Measurements from ENCODE around the gene ITPK1. TPM values are rescaled to one million over a fixed set of nuclear protein-coding genes. Genes with fewer than 3 reads are reported as not detected.

ITPK1 gene
- total RNA-seq, 1 experiment from 2014 or later, result 38.5 TPM

DNA sequence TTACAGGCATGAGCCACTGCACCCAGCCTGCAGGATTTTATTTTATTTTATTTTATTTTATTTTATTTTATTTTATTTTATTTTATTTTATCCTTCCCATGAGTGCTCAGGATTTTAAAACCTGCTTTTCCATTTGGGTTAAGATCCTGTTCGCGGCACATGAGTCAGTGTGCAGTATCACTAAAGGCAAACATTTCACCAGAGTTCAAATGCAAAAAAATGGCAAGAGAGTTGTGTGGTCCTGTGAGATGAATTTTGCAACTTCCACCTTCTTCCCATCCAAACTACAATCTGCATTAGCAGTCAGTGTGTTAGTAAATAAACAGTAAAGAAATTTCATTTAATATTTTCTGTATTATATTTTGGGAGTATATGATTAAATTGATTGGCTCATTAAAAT lies 39.9 kb upstream of the ITPK1 start:
- no TSS peak for BruUV-seq (replicated peaks)

DNA sequence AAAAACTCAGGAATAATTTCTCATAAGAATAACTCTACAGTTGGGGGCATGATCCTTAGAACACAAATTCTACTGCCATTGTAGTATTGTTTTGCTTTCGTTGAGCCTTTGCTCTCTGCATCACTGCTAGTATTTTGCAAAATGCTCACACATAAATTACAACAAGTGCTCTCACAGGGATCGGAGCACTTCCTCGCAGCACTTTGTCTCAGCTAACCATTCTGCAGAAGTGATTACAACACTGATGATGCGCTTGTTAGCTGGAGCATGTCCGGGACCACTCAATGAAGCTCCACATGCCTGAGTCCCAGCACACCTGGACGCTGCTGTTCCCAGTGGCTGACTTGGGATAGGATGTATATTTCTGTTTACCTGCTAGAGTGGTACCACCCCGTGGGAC lies 37.4 kb upstream of the ITPK1 start:
- Histone ChIP-seq H3K27ac (ENCODE audit: low read depth, low read length, poor library complexity, severe bottlenecking) (no peak overlapping the region), H3K27me3 (replicated peaks; ENCODE audit: insufficient read depth, low read depth, low read length, poor library complexity) (no peaks in the 10 kb centered on the region), H3K36me3 (ENCODE audit: insufficient read depth, low read length, poor library complexity, severe bottlenecking) (no peaks in the 10 kb centered on the region), H3K4me1 (ENCODE audit: insufficient read depth, low read length, poor library complexity, severe bottlenecking) (no peaks in the 10 kb centered on the region), H3K9me3 (ENCODE audit: low read depth, low read length, poor library complexity, severe bottlenecking) (no peaks in the 10 kb centered on the region), H3K4me3 (ENCODE audit: low read depth, low read length, poor library complexity, severe bottlenecking) (no peak overlapping the region)
- intact Hi-C loops (cut with micrococcal nuclease; ENCODE audit: unreplicated experiment), result no loop called here
- ChIA-PET POLR2A (ENCODE audit: low non-redundant PET) (no interaction called here), CTCF (no interaction called here)
- no TSS peak for BruUV-seq (replicated peaks)
- TF ChIP-seq EZH2 (IDR thresholded peaks at IDR 0.05; ENCODE audit: borderline replicate concordance, low read depth, low read length, poor library complexity, severe bottlenecking), result no peak
- TF ChIP-seq, protein P1, sequence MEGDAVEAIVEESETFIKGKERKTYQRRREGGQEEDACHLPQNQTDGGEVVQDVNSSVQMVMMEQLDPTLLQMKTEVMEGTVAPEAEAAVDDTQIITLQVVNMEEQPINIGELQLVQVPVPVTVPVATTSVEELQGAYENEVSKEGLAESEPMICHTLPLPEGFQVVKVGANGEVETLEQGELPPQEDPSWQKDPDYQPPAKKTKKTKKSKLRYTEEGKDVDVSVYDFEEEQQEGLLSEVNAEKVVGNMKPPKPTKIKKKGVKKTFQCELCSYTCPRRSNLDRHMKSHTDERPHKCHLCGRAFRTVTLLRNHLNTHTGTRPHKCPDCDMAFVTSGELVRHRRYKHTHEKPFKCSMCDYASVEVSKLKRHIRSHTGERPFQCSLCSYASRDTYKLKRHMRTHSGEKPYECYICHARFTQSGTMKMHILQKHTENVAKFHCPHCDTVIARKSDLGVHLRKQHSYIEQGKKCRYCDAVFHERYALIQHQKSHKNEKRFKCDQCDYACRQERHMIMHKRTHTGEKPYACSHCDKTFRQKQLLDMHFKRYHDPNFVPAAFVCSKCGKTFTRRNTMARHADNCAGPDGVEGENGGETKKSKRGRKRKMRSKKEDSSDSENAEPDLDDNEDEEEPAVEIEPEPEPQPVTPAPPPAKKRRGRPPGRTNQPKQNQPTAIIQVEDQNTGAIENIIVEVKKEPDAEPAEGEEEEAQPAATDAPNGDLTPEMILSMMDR (conservative IDR thresholded peaks at IDR 0.05; ENCODE audit: low read depth, low read length), result no peak
- no peak for DNase-seq (ENCODE audit: low spot score)

More for the DNA sequence above, 39.9 kb upstream of the ITPK1 start:
- Histone ChIP-seq H3K4me3 (ENCODE audit: low read depth, low read length, poor library complexity, severe bottlenecking) (no peak overlapping the region), H3K9me3 (ENCODE audit: low read depth, low read length, poor library complexity, severe bottlenecking) (no peaks in the 10 kb centered on the region), H3K27ac (ENCODE audit: low read depth, low read length, poor library complexity, severe bottlenecking) (no peak overlapping the region), H3K4me1 (ENCODE audit: insufficient read depth, low read length, poor library complexity, severe bottlenecking) (no peaks in the 10 kb centered on the region), H3K27me3 (replicated peaks; ENCODE audit: insufficient read depth, low read depth, low read length, poor library complexity) (no peaks in the 10 kb centered on the region), H3K36me3 (ENCODE audit: insufficient read depth, low read length, poor library complexity, severe bottlenecking) (no peaks in the 10 kb centered on the region)
- intact Hi-C loops (cut with micrococcal nuclease; ENCODE audit: unreplicated experiment), result no loop called here
- ChIA-PET CTCF (no interaction called here), POLR2A (ENCODE audit: low non-redundant PET) (no interaction called here)
- TF ChIP-seq, protein P1 (conservative IDR thresholded peaks at IDR 0.05; ENCODE audit: low read depth, low read length), result no peak
- TF ChIP-seq EZH2 (IDR thresholded peaks at IDR 0.05; ENCODE audit: borderline replicate concordance, low read depth, low read length, poor library complexity, severe bottlenecking), result no peak
- no peak for DNase-seq (ENCODE audit: low spot score)

DNA sequence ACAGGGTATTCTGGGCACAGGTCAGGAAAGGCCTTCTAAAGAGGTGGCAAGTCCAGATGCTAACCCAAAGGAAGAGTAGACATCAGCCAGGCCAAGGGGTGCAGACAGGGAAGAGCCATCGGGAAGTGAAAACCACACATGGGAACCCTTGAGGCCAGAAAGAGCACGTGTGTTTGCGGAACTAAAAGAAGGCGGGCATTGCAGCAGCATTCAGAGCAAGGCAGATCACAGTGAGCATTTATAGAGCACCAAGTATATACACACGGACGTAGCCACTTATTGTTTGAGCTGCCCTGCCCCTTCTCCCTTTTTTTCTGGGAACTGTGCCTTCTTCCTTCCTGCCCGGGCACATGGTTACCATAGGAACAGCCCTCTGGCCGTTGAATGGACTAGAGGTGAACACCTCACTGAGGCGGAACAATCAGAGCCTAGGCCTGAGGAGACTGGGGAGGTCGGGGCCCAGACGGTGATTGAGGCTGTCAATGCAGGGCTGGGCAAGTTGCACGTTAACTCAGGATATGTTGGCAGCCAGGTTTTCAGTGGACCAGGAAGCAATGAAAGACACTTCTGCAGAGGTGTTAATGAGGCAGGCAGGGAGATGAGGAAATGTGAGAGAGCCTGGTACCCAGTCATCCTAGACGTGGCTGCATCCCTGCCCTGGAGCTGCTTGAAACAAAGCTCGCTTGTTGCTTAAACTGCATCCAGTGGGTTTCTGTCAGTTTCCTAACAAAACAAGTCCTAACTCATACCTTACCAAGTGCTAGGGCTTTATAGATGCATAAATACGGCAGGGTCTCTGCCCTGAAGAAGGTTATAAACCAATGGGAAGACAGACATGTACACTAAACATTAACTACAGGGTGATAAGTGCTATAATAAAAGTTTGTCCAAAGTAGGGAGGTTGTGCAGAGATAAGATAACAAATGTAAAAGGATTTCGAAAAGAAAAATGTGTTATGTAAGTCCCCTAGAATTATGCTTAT lies 34.8 kb upstream of the ITPK1 start:
- intact Hi-C loops (cut with micrococcal nuclease; ENCODE audit: unreplicated experiment), result no loop called here
- DNase-seq (ENCODE audit: low spot score), result no peak
- H3K27me3 ChIP-seq (replicated peaks; ENCODE audit: insufficient read depth, low read depth, low read length, poor library complexity), result no peaks in the 10 kb centered on the region
- no peaks in the 10 kb centered on the region for H3K4me1 ChIP-seq (ENCODE audit: insufficient read depth, low read length, poor library complexity, severe bottlenecking)
- no peak overlapping the region for H3K27ac ChIP-seq (ENCODE audit: low read depth, low read length, poor library complexity, severe bottlenecking)
- no TSS peak for BruUV-seq (replicated peaks)
- POLR2A ChIA-PET (ENCODE audit: low non-redundant PET), result no interaction called here
- CTCF ChIA-PET, result no interaction called here
- TF ChIP-seq, protein P1 (conservative IDR thresholded peaks at IDR 0.05; ENCODE audit: low read depth, low read length), result no peak
- TF ChIP-seq EZH2 (IDR thresholded peaks at IDR 0.05; ENCODE audit: borderline replicate concordance, low read depth, low read length, poor library complexity, severe bottlenecking), result no peak
- H3K4me3 ChIP-seq (ENCODE audit: low read depth, low read length, poor library complexity, severe bottlenecking), result no peak overlapping the region
- no peaks in the 10 kb centered on the region for H3K36me3 ChIP-seq (ENCODE audit: insufficient read depth, low read length, poor library complexity, severe bottlenecking)
- no peaks in the 10 kb centered on the region for H3K9me3 ChIP-seq (ENCODE audit: low read depth, low read length, poor library complexity, severe bottlenecking)

All from A673 (cell line).